ENCODE results near the gene PPP2R3B. TPM values are rescaled to one million over a fixed set of nuclear protein-coding genes. Genes with fewer than 3 reads are reported as not detected.

PPP2R3B gene
- total RNA-seq, 1 donor from 2014 or later, result 36.1 TPM

DNA sequence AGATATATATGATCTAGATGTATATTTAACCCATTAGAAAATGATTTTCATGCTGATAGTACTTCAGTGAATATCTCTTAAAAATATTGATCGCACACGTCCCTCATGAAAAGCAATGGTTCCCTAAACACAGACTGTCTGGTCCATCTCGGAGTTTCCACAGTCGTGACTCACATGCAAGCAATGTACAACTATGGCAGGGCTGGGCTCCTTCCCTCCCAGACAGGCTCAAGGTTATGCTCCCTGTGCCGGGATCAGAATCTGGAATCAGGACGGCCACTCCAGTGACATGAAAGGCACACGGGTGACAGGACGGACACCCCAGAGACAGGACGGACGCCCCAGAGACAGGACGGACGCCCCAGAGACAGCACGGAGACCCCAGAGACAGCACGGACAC, 40.2 kb upstream of the PPP2R3B start:
- TF ChIP-seq, protein P1, sequence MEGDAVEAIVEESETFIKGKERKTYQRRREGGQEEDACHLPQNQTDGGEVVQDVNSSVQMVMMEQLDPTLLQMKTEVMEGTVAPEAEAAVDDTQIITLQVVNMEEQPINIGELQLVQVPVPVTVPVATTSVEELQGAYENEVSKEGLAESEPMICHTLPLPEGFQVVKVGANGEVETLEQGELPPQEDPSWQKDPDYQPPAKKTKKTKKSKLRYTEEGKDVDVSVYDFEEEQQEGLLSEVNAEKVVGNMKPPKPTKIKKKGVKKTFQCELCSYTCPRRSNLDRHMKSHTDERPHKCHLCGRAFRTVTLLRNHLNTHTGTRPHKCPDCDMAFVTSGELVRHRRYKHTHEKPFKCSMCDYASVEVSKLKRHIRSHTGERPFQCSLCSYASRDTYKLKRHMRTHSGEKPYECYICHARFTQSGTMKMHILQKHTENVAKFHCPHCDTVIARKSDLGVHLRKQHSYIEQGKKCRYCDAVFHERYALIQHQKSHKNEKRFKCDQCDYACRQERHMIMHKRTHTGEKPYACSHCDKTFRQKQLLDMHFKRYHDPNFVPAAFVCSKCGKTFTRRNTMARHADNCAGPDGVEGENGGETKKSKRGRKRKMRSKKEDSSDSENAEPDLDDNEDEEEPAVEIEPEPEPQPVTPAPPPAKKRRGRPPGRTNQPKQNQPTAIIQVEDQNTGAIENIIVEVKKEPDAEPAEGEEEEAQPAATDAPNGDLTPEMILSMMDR (IDR thresholded peaks at IDR 0.05; ENCODE audit: partially characterized antibody, unreplicated experiment), result no peak
- Mint-ChIP-seq H3K27me3 (ENCODE audit: unreplicated experiment) (peaks cover 11% of the 10 kb centered on the region), H3K4me1 (ENCODE audit: low read depth, unreplicated experiment) (peaks cover 3% of the 10 kb centered on the region), H3K4me3 (ENCODE audit: unreplicated experiment) (no peak overlapping the region), H3K9me3 (ENCODE audit: unreplicated experiment) (peaks cover 13% of the 10 kb centered on the region), H3K36me3 (ENCODE audit: unreplicated experiment) (no peaks in the 10 kb centered on the region), H3K27ac (ENCODE audit: unreplicated experiment) (no peak overlapping the region)
- DNase-seq, result no peak

DNA sequence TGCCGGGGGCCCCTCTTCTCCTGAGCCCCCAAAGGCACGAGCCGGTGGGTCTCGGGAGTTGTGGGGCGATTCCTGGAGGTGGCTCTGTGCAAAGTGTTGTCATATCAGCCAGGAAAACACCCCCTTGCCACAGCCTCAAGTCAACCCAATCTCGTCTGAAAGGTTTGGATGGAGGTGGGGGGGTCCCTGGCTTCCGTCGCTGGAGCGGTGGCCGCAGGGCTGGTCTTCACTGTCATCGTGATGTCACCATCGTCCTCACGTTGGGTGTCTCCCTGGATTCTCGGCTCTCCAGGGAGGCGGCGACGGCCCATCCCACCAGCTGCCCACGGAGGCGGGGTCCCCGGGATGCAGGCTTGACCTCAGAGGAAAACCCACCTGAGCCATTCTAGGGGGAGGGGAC, 38.3 kb upstream of the PPP2R3B start:
- Mint-ChIP-seq H3K9me3 (ENCODE audit: unreplicated experiment) (peaks cover 5% of the 10 kb centered on the region), H3K36me3 (ENCODE audit: unreplicated experiment) (no peaks in the 10 kb centered on the region), H3K4me1 (ENCODE audit: low read depth, unreplicated experiment) (peaks cover 3% of the 10 kb centered on the region), H3K27me3 (ENCODE audit: unreplicated experiment) (peaks cover 5% of the 10 kb centered on the region), H3K27ac (ENCODE audit: unreplicated experiment) (no peak overlapping the region), H3K4me3 (ENCODE audit: unreplicated experiment) (no peak overlapping the region)
- TF ChIP-seq, protein P1 (IDR thresholded peaks at IDR 0.05; ENCODE audit: partially characterized antibody, unreplicated experiment), result no peak
- DNase-seq, result no peak

DNA sequence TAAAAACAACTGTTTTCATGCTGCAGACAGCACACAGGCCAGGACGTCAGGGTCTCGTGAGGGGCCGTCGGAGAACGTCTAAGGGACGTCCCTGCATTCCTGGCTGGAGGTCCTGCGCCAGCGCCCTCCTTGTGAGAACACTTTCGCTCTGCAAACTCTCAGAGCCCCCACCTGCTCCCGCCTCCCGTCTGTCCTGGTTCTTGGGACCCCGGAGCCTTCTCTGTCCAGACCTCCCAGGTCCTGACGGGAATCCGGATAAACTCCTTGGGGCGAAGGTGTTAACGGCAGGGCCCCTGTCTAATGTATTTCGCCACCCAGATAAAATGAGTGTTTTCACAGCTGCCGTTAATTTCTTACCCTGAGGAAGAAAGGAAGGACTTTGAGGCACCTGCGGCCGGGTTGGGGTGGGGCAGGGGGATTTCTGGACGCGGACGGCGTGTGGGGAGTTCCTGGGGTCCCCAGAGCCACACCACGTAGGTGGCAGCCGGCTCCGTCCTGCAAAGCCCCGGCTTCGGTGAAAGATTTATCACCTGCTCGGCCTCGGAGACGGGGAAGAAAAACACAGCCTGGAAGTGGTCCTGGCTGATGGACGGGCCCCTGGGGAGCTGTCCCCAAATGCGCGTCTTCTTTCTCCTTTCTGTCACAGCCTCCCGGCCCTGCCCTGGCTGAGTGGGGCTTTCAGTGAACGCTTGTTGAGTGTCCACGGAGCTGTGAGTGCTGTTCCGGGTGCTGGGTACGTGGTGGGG, 35.1 kb upstream of the PPP2R3B start:
- peaks cover 5% of the 10 kb centered on the region for H3K9me3 Mint-ChIP-seq (ENCODE audit: unreplicated experiment)
- DNase-seq, result no peak
- no peaks in the 10 kb centered on the region for H3K36me3 Mint-ChIP-seq (ENCODE audit: unreplicated experiment)
- H3K27ac Mint-ChIP-seq (ENCODE audit: unreplicated experiment), result no peak overlapping the region
- no peak overlapping the region for H3K4me3 Mint-ChIP-seq (ENCODE audit: unreplicated experiment)
- TF ChIP-seq, protein P1 (IDR thresholded peaks at IDR 0.05; ENCODE audit: partially characterized antibody, unreplicated experiment), result no peak
- peaks cover 2% of the 10 kb centered on the region for H3K4me1 Mint-ChIP-seq (ENCODE audit: low read depth, unreplicated experiment)
- peaks cover 5% of the 10 kb centered on the region for H3K27me3 Mint-ChIP-seq (ENCODE audit: unreplicated experiment)

DNA sequence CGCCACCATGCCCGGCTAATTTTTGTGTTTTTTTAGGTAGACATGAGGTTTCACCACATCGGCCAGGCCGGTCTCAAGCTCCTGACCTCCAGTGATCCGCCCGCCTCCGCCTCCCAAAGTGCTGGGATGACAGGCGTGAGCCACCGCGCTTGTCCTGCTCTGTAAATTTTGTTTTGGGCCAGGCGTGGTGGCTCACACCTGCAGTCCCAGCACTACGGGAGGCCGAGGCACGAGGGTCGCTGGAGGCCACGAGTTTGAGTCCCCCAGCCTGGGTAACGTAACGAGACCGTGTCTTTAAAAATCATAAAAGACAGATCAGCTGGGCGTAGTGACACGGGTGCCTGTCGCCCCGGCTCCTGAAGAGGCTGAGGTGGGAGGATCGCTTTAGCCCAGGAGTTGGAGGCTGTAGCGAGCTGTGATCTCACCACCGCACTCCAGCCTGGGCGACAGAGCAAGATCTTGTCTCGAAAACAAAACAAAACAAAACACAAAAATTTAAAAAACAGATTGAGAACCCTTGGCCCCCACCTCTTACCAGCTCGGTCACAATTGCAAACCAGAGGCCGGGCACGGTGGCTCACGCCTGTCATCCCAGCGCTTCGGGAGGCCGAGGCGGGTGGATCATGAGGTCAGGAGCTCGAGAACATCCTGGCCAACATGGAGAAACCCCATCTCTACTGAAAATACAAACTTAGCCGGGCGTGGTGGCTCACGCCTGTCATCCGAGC, 34.0 kb upstream of the PPP2R3B start:
- H3K27ac Mint-ChIP-seq (ENCODE audit: unreplicated experiment), result no peak overlapping the region
- H3K9me3 Mint-ChIP-seq (ENCODE audit: unreplicated experiment), result peaks cover 3% of the 10 kb centered on the region
- TF ChIP-seq, protein P1 (IDR thresholded peaks at IDR 0.05; ENCODE audit: partially characterized antibody, unreplicated experiment), result no peak
- peaks cover 2% of the 10 kb centered on the region for H3K4me1 Mint-ChIP-seq (ENCODE audit: low read depth, unreplicated experiment)
- no peak overlapping the region for H3K4me3 Mint-ChIP-seq (ENCODE audit: unreplicated experiment)
- no peaks in the 10 kb centered on the region for H3K36me3 Mint-ChIP-seq (ENCODE audit: unreplicated experiment)
- H3K27me3 Mint-ChIP-seq (ENCODE audit: unreplicated experiment), result peaks cover 6% of the 10 kb centered on the region
- DNase-seq, result no peak
